Kidney (tissue), 14 donors: ENCODE measurements around the gene WWOX. TPM values are rescaled to one million over a fixed set of nuclear protein-coding genes. Genes with fewer than 3 reads are reported as not detected.

Source experiments
- DNase-seq, 5 donors: peaks; one replicate each; pipeline ENCODE4 v3.0.0-alpha.2; 2013 to 2020
- FAIRE-seq: peaks from 2 replicates; lab custom pipeline; 2012; peaks lifted over from hg19 to GRCh38; lab: Jason Lieb, UNC
- H3K27ac ChIP-seq, 2 donors: one replicate each; pipeline ENCODE4 v1.7.0; 2013; ENCODE audit warnings: low read depth in 2 of 2, low read length in 2 of 2, inconsistent platforms in 1 of 2
- H3K27me3 ChIP-seq: one replicate; pipeline ENCODE4 v1.7.1; 2013; ENCODE audit warnings: low read length, inconsistent platforms; ENCODE audit not compliant: control insufficient read depth, insufficient read depth
- H3K36me3 ChIP-seq, 3 donors: one replicate each; pipeline versions ENCODE4 v1.7.0 to v1.7.1; 2013; ENCODE audit warnings: low read length in 3 of 3, control low read depth in 1 of 3, inconsistent platforms in 1 of 3; ENCODE audit not compliant: insufficient read depth in 3 of 3, control insufficient read depth in 2 of 3
- H3K4me1 ChIP-seq, 3 donors: one replicate each; pipeline versions ENCODE4 v1.7.0 to v1.7.1; 2013; ENCODE audit warnings: low read length in 3 of 3, inconsistent platforms in 1 of 3, low read depth in 1 of 3; ENCODE audit not compliant: control insufficient read depth in 2 of 3, insufficient read depth in 2 of 3
- H3K4me3 ChIP-seq, 3 donors: one replicate each; pipeline versions ENCODE4 v1.7.0 to v1.8.1; 2013; ENCODE audit warnings: low read length in 3 of 3, control low read depth in 1 of 3, inconsistent platforms in 1 of 3
- H3K9ac ChIP-seq, 3 donors: one replicate each; pipeline versions ENCODE4 v1.7.0 to v1.7.1; 2013; ENCODE audit warnings: low read length in 3 of 3, control low read depth in 1 of 3, inconsistent platforms in 1 of 3
- H3K9me3 ChIP-seq, 3 donors: one replicate each; pipeline versions ENCODE4 v1.7.0 to v1.7.1; 2013; ENCODE audit warnings: low read length in 3 of 3, control low read depth in 1 of 3, inconsistent platforms in 1 of 3; ENCODE audit not compliant: control insufficient read depth in 2 of 3, insufficient read depth in 1 of 3
- CTCF ChIP-seq: IDR thresholded peaks from 3 replicates; pipeline ENCODE4 v1.5.1; 2012; ENCODE audit warnings: mild to moderate bottlenecking, moderate library complexity, borderline replicate concordance; ENCODE audit not compliant: insufficient read depth; ENCODE audit errors: extremely low read depth
- intact Hi-C: fragments of 100-400 bp; cut with DNase I; formaldehyde crosslinking; loops from one replicate; pipeline ENCODE4 v1.11.1; 2022
- polyA plus RNA-seq: library from polyadenylated mRNA; stranded (reverse); fragments of 350-450 nt; fragmentation: Illumina TruSeq; extraction: RNeasy Lipid Tissue Mini Kit (QIAGEN cat#74804); gene quantifications from one replicate; pipeline ENCODE4 v1.2.3, GENCODE V29; 2014; ENCODE audit warnings: low read depth, low replicate concordance; ENCODE audit not compliant: insufficient read depth
- total RNA-seq: library from RNA; stranded (reverse); fragmentation: NEBNext Ultra II Directional; extraction: Animal tissue kit (Norgen Biotek cat#: 25700); gene quantifications from one replicate; pipeline ENCODE4 v1.2.1, GENCODE V29; 2021
- donor health status: control.
- donor health status: control.
- donor health status: control.
- donor health status: control.
- donor health status: control.
- donor health status: DM: yes; HTN: yes; CAD: no.
- donor health status: Normal renal cell carcinoma (clear cell type).

The WWOX gene
- total and polyA plus RNA-seq, 2 donors from 2014 or later = 22.5 to 30.3 TPM

- no peak overlapping the region for H3K9ac ChIP-seq
- no peaks in the 10 kb centered on the region for H3K9me3 ChIP-seq
- intact Hi-C loops = no loop called here
- TF ChIP-seq CTCF = no peak
- no peaks in the 10 kb centered on the region for H3K4me1 ChIP-seq
- FAIRE-seq = no peak
- H3K4me3 ChIP-seq = no peak overlapping the region
- H3K27ac ChIP-seq = no peak overlapping the region
- H3K27me3 ChIP-seq = no peaks in the 10 kb centered on the region
- H3K36me3 ChIP-seq = no peaks in the 10 kb centered on the region
- no peak for DNase-seq
Measured at GRCh38 chr16:78348886-78349285, 249.4 kb downstream of the WWOX start.

GRCh38 chr16:78352184-78352583, 252.7 kb downstream of the WWOX start:
- no peaks in the 10 kb centered on the region for H3K9me3 ChIP-seq
- DNase-seq (no peak), FAIRE-seq (no peak)
- H3K27ac ChIP-seq = no peak overlapping the region
- no peak overlapping the region for H3K4me3 ChIP-seq
- TF ChIP-seq CTCF = no peak
- H3K4me1 ChIP-seq = no peaks in the 10 kb centered on the region
- intact Hi-C loops = no loop called here
- H3K9ac ChIP-seq = no peak overlapping the region
- H3K36me3 ChIP-seq = no peaks in the 10 kb centered on the region
- no peaks in the 10 kb centered on the region for H3K27me3 ChIP-seq

GRCh38 chr16:78353640-78354275, 254.3 kb downstream of the WWOX start:
- H3K36me3 ChIP-seq = no peaks in the 10 kb centered on the region
- no peak for FAIRE-seq

More at GRCh38 chr16:78353640-78354275, 254.3 kb downstream of the WWOX start:
- H3K27ac ChIP-seq = no peak overlapping the region
- H3K27me3 ChIP-seq = no peaks in the 10 kb centered on the region
- H3K9ac ChIP-seq = no peak overlapping the region
- no peak overlapping the region for H3K4me3 ChIP-seq
- peak in 1 of 5 donors; percentile 19 for DNase-seq
- intact Hi-C loops = no loop called here
- no peak for TF ChIP-seq CTCF
- H3K4me1 ChIP-seq = no peaks in the 10 kb centered on the region
- no peaks in the 10 kb centered on the region for H3K9me3 ChIP-seq
